ENCODE results near the gene HSPA12B. TPM values are rescaled to one million over a fixed set of nuclear protein-coding genes. Genes with fewer than 3 reads are reported as not detected.
"Not testable (repeated sequence)": the region's sequence is repeated elsewhere in the genome, so short reads cannot be mapped to it uniquely, and the experiment has no call there.

HSPA12B gene
- total RNA-seq, 1 donor from 2014 or later = not detected

- no peak for DNase-seq (ENCODE audit: low read depth)
Measured at GRCh38 chr20:3787324-3788014, 55.0 kb downstream of the HSPA12B start.

GRCh38 chr20:3788685-3789155 lies 56.2 kb downstream of the HSPA12B start:
- no peak for DNase-seq (ENCODE audit: low read depth)

- DNase-seq (ENCODE audit: low read depth) = not testable (repeated sequence)
Measured at GRCh38 chr20:3789201-3789600, 56.7 kb downstream of the HSPA12B start.

DNA sequence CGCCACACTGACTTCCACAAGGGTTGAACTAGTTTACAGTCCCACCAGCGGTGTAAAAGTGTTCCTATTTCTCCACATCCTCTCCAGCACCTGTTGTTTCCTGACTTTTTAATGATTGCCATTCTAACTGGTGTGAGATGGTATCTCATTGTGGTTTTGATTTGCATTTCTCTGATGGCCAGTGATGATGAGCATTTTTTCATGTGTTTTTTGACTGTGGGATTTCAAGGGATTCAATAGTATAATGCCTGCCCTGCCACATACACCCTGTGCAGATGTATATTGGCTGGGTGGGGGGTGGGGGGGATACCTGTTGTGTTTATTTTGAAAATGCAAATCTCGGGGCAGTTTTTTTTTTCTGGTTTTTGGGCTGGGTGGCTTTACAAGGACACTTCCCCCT lies 61.7 kb downstream of the HSPA12B start:
- DNase-seq (ENCODE audit: low read depth) = not testable (repeated sequence)

GRCh38 chr20:3794701-3795420 lies 62.4 kb downstream of the HSPA12B start:
- DNase-seq (ENCODE audit: low read depth) = no peak

GRCh38 chr20:3795511-3796468 lies 63.3 kb downstream of the HSPA12B start, which contains the start of gene CDC25B:
CDC25B (plus strand) TSS chr20:3796310; CDS start chr20:3796532, 222 bp downstream.
- DNase-seq (ENCODE audit: low read depth) = peak; percentile 65

GRCh38 chr20:3796477-3797225 lies 64.2 kb downstream of the HSPA12B start:
- no peak for DNase-seq (ENCODE audit: low read depth)

DNA sequence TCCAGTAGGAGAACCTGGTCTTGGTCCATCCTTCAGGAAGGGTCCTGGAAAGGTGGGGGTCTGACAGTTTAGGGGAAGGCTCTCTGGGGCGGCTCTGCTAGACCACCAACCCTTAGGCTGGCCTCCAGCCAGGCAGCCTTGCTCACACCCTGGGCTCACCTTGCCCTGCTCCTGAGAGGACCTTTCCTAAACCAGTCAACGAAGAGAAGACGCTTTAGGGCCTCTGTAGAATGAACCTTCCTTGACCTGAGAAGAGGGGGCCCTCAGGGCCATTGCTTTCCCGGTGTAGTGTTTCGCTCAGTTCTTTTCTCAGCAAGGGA lies 64.7 kb downstream of the HSPA12B start:
- no peak for DNase-seq (ENCODE audit: low read depth)

- no peak for DNase-seq (ENCODE audit: low read depth)
Measured at GRCh38 chr20:3797592-3798372, 65.3 kb downstream of the HSPA12B start.

DNA sequence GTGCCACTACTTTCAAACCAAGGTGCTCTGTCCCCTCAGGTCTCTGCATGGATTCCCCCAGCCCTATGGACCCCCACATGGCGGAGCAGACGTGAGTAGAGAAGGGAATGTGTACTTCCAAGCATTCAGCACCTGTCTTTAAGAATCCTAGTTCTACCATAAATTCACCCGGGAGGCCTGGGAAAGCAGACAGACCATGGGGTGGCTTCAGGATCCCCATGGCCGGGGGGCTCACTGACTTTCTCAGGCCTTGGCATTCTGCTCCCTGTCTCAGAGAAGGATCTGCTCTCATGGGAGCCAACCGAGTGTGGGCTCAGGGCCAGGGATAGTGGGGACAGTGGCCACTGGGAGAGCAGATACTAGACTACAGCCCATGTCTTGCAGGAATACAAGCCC lies 65.9 kb downstream of the HSPA12B start:
- DNase-seq (ENCODE audit: low read depth) = no peak

GRCh38 chr20:3798908-3799248 lies 66.4 kb downstream of the HSPA12B start:
- no peak for DNase-seq (ENCODE audit: low read depth)

GRCh38 chr20:3800256-3800877 lies 67.9 kb downstream of the HSPA12B start:
- no peak for DNase-seq (ENCODE audit: low read depth)

DNA sequence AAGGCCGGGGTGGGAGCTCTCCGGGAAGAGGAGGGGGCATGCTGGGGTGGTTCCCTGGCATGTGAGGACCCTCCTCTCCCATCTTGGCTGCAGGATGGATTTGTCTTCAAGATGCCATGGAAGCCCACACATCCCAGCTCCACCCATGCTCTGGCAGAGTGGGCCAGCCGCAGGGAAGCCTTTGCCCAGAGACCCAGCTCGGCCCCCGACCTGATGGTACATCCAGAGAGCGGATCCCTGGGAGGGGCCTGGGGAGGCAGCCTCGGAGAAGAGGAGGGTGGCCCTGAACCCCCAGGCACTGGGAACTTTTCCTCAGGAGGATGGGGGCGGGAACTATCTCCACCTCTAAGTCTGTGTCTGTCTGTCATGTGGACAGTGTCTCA lies 68.4 kb downstream of the HSPA12B start:
- no peak for DNase-seq (ENCODE audit: low read depth)

- DNase-seq (ENCODE audit: low read depth) = no peak
Measured at GRCh38 chr20:3801299-3801698, 68.8 kb downstream of the HSPA12B start.

- no peak for DNase-seq (ENCODE audit: low read depth)
Measured at GRCh38 chr20:3801846-3802245, 69.4 kb downstream of the HSPA12B start.

Other genes starting within 250 kb of the HSPA12B start
- gene GFRA4, start 69.3 kb upstream of the HSPA12B start, total RNA-seq = not detected in 2 replicates
- 0.10 TPM in 1 of 2 replicates, not detected in the other for gene ADAM33, start 50.7 kb upstream of the HSPA12B start, total RNA-seq
- not detected in 2 replicates for gene SIGLEC1, start 20.1 kb upstream of the HSPA12B start, total RNA-seq
- gene ADISSP, start 35.1 kb downstream of the HSPA12B start, total RNA-seq = 9.9 and 20.0 TPM in 2 replicates
- 1.2 TPM in 1 of 2 replicates, not detected in the other for gene SPEF1, start 48.8 kb downstream of the HSPA12B start, total RNA-seq
- gene CENPB, start 54.1 kb downstream of the HSPA12B start, total RNA-seq = 72.6 and 80.4 TPM in 2 replicates
- gene CDC25B, start 63.6 kb downstream of the HSPA12B start, total RNA-seq = 7.3 and 13.0 TPM in 2 replicates
- 20.1 and 21.1 TPM in 2 replicates for gene AP5S1, start 87.9 kb downstream of the HSPA12B start, total RNA-seq
- 18.9 and 50.9 TPM in 2 replicates for gene MAVS, start 114.1 kb downstream of the HSPA12B start, total RNA-seq
- gene PANK2, start 156.7 kb downstream of the HSPA12B start, total RNA-seq = 68.4 and 74.8 TPM in 2 replicates

Measured in renal cortical epithelial cell (primary cell).